GM12878 (cell line): ENCODE results near the gene LENEP. TPM values are rescaled to one million over a fixed set of nuclear protein-coding genes. Genes with fewer than 3 reads are reported as not detected.

Source experiments
- ATF2 ChIP-seq: IDR thresholded peaks from 2 replicates; pipeline ENCODE4 v1.6.1; 2012; ENCODE audit warnings: low read length, inconsistent platforms
- ATF7 ChIP-seq: fragments of 450-650 bp; IDR thresholded peaks from 2 replicates; pipeline ENCODE4 v1.6.1; 2016; ENCODE audit warnings: low read depth, mild to moderate bottlenecking
- CBFB ChIP-seq: IDR thresholded peaks from 2 replicates; pipeline ENCODE4 v1.6.1; 2016; ENCODE audit warnings: antibody characterized with exemption, low read depth
- CHD2 ChIP-seq: IDR thresholded peaks from 2 replicates; pipeline ENCODE4 v1.6.1; 2011; ENCODE audit warnings: low read depth, low read length, improper control_type of control experiment, borderline replicate concordance
- CHD4 ChIP-seq: fragments of 200-600 bp; sonication (generic); IDR thresholded peaks from 2 replicates; pipeline ENCODE4 v1.6.1; 2016; ENCODE audit warnings: mild to moderate bottlenecking
- E2F4 ChIP-seq: IDR thresholded peaks from 2 replicates; pipeline ENCODE4 v1.6.1; 2012; ENCODE audit warnings: low read depth, low read length, improper control_type of control experiment
- EED ChIP-seq: sonication (generic); IDR thresholded peaks from 2 replicates; pipeline ENCODE4 v1.6.1; 2016; ENCODE audit warnings: antibody characterized with exemption, low read depth
- EZH2 ChIP-seq: IDR thresholded peaks from 2 replicates; pipeline ENCODE4 v1.6.1; 2012; ENCODE audit warnings: low read depth, mild to moderate bottlenecking, control low read depth, inconsistent platforms, low read length, borderline replicate concordance; ENCODE audit not compliant: control insufficient read depth
- FOXK2 ChIP-seq: fragments of 450-650 bp; IDR thresholded peaks from 2 replicates; pipeline ENCODE4 v1.6.1; 2017; ENCODE audit warnings: mild to moderate bottlenecking, moderate library complexity
- HDAC2 ChIP-seq: fragments of 200-600 bp; sonication (generic); IDR thresholded peaks from 2 replicates; pipeline ENCODE4 v1.6.1; 2017
- IKZF2 ChIP-seq, 2 experiments: fragments of 450-650 bp; IDR thresholded peaks; 2 replicates each; pipeline ENCODE4 v1.6.1; 2017; ENCODE audit warnings: mild to moderate bottlenecking in 2 of 2, moderate library complexity in 2 of 2
- IRF4 ChIP-seq: IDR thresholded peaks from 2 replicates; pipeline ENCODE4 v1.6.1; 2011; ENCODE audit warnings: low read depth, low read length
- KLF5 ChIP-seq: fragments of 450-650 bp; IDR thresholded peaks from 2 replicates; pipeline ENCODE4 v1.6.1; 2014; ENCODE audit warnings: mild to moderate bottlenecking; ENCODE audit not compliant: partially characterized antibody
- NKRF ChIP-seq: fragments of 450-650 bp; conservative IDR thresholded peaks from 2 replicates; pipeline ENCODE4 v1.6.1; 2017; ENCODE audit warnings: mild to moderate bottlenecking, moderate library complexity
- NR2F1 ChIP-seq: fragments of 450-650 bp; conservative IDR thresholded peaks from 2 replicates; pipeline ENCODE4 v1.6.1; 2017; ENCODE audit warnings: mild to moderate bottlenecking
- SP1 ChIP-seq: IDR thresholded peaks from one replicate; pipeline ENCODE4 v1.6.1; 2011; ENCODE audit warnings: low read depth, low read length
- SREBF2 ChIP-seq: IDR thresholded peaks from 2 replicates; pipeline ENCODE4 v1.6.1; 2012; ENCODE audit warnings: mild to moderate bottlenecking, low read length
- SRF ChIP-seq, 2 experiments: IDR thresholded peaks; 2 replicates each; pipeline ENCODE4 v1.6.1; 2011; ENCODE audit warnings: low read depth in 2 of 2, low read length in 2 of 2, mild to moderate bottlenecking in 1 of 2, moderate library complexity in 1 of 2
- TCF12 ChIP-seq: IDR thresholded peaks from 2 replicates; pipeline ENCODE4 v1.6.1; 2011; ENCODE audit warnings: low read depth, mild to moderate bottlenecking, low read length
- TCF3 ChIP-seq: IDR thresholded peaks from 2 replicates; pipeline ENCODE4 v1.6.1; 2012; ENCODE audit warnings: low read depth, mild to moderate bottlenecking, low read length, borderline replicate concordance; ENCODE audit not compliant: insufficient read depth
- ZNF207 ChIP-seq: fragments of 450-650 bp; IDR thresholded peaks from 2 replicates; pipeline ENCODE4 v1.6.1; 2014; ENCODE audit warnings: antibody characterized with exemption, mild to moderate bottlenecking, borderline replicate concordance
- ZNF217 ChIP-seq: fragments of 450-650 bp; IDR thresholded peaks from 2 replicates; pipeline ENCODE4 v1.6.1; 2017; ENCODE audit warnings: antibody characterized with exemption, mild to moderate bottlenecking
- polyA plus RNA-seq, 11 experiments: library from polyadenylated mRNA; depleted of rRNA in 4 of 11; unstranded in 6 of 11; stranded (reverse) in 5 of 11; fragments of >200 nt; fragmentation: Nextera tagmentation in 4 of 11; fragmentation: Illumina TruSeq in 1 of 11; extraction: Ambion mirVana in 4 of 11; extraction: Trizol in 1 of 11; gene quantifications; 1 replicate in 1 of 11; 2 replicates in 10 of 11; pipeline versions ENCODE4 v1.2.1 to v1.2.3, GENCODE V29; 2011 to 2016; ENCODE audit warnings: inconsistent platforms in 2 of 11, missing spikeins in 2 of 11, low read depth in 1 of 11
- total RNA-seq, 4 experiments: library from RNA; depleted of rRNA in 3 of 4; stranded (reverse); fragments of >200 nt in 3 of 4; fragmentation: Illumina TruSeq in 1 of 4; extraction: Trizol in 1 of 4; gene quantifications; 2 replicates each; pipeline versions ENCODE4 v1.2.1 to v1.2.3, GENCODE V29; 2013 to 2021

Gene LENEP
- total and polyA plus RNA-seq, 10 of the 15 experiments (the other 5 are each of a cell fraction or from before 2014, with no cell fraction given): 0.27 to 1.1 (median 0.64) TPM; not detected in 7

GRCh38 chr1:154998818-154999570 is 5.6 kb downstream of the LENEP start (continued):
- TF ChIP-seq E2F4: no peak
- TF ChIP-seq NKRF: peak; percentile 54; the same call in 1 of the 2 replicates
- TF ChIP-seq ATF7: peak; percentile 40; the same call in 1 of the 2 replicates
- no peak for TF ChIP-seq FOXK2
- TF ChIP-seq ATF2: no peak
- TF ChIP-seq EED: peak; percentile 62; the same call in 1 of the 2 replicates
- TF ChIP-seq CHD2: peak; percentile 33; the same call in 1 of the 2 replicates
- TF ChIP-seq EZH2: no peak
- no peak for TF ChIP-seq HDAC2
- no peak for TF ChIP-seq SP1
- no peak for TF ChIP-seq SREBF2
- peak; percentile 65; the same call in 1 of the 2 replicates for TF ChIP-seq ZNF207
- TF ChIP-seq TCF3: no peak; the same call in 1 of the 2 replicates
- TF ChIP-seq CBFB: peak; percentile 70; the same call in 1 of the 2 replicates
- TF ChIP-seq NR2F1: peak; percentile 24; the same call in 1 of the 2 replicates
- TF ChIP-seq SRF (IDR thresholded peaks at IDR 0.05; ENCODE audit: low read depth in 2 of 2, low read length in 2 of 2): 0 out of 4 replicates have a peak, but pooled peaks of 1 of the 2 experiments have one; percentile 38
- TF ChIP-seq TCF12: 0 out of 2 replicates have a peak, but pooled peaks have one; percentile 7
- TF ChIP-seq IRF4: 0 out of 2 replicates have a peak, but pooled peaks have one; percentile 13
- peak; percentile 57; the same call in 1 of the 2 replicates for TF ChIP-seq ZNF217
- no peak for TF ChIP-seq CHD4
- TF ChIP-seq KLF5: peak; percentile 39
- TF ChIP-seq IKZF2 (IDR thresholded peaks at IDR 0.05): peak; percentile 29 to 76; a peak in 2 of 4 replicates
